H1 (cell line): ENCODE measurements around the gene BHMT2. TPM values are rescaled to one million over a fixed set of nuclear protein-coding genes. Genes with fewer than 3 reads are reported as not detected.

ENCODE experiments used
- CHD1 ChIP-seq: IDR thresholded peaks from 2 replicates; pipeline ENCODE4 v1.6.1; 2012; ENCODE audit warnings: low read depth, low read length, improper control_type of control experiment
- GABPA ChIP-seq: IDR thresholded peaks from 2 replicates; pipeline ENCODE4 v1.6.1; 2011; ENCODE audit warnings: mild to moderate bottlenecking, low read length, moderate library complexity, borderline replicate concordance; ENCODE audit not compliant: insufficient read depth
- KDM5A ChIP-seq: fragments of 200-600 bp; IDR thresholded peaks from 2 replicates; pipeline ENCODE4 v1.7.1; 2012; ENCODE audit warnings: mild to moderate bottlenecking, low read length, inconsistent platforms, mixed read lengths
- polyA plus RNA-seq, 7 experiments: library from polyadenylated mRNA; depleted of rRNA in 3 of 7; stranded (reverse) in 5 of 7; unstranded in 2 of 7; fragments of >200 nt in 5 of 7; fragments of 200-250 nt in 2 of 7; gene quantifications; 1 replicate in 5 of 7; 2 replicates in 1 of 7; 4 replicates in 1 of 7; pipeline versions ENCODE4 v1.2.1 to v1.2.3, GENCODE V29; 2011 to 2013; ENCODE audit warnings: missing spikeins in 2 of 7, mixed read lengths in 2 of 7
- total RNA-seq: library from RNA; stranded (reverse); fragmentation: NEBNext Ultra II Directional; extraction: Animal tissue kit (Norgen Biotek cat#: 25700); gene quantifications from 2 replicates; pipeline ENCODE4 v1.2.1, GENCODE V29; 2021

BHMT2 gene
- total and polyA plus RNA-seq, 2 of the 8 experiments (the other 6 are each of a cell fraction or from before 2014, with no cell fraction given) = 0.11 TPM; not detected in 1

GRCh38 chr5:79074641-79075040 is 5.1 kb downstream of the BHMT2 start (continued):
- TF ChIP-seq GABPA = no peak
- no peak for TF ChIP-seq CHD1
- TF ChIP-seq KDM5A = no peak
